HG03066 (cell line): ENCODE data around the gene SF3B2.
"Not testable (repeated sequence)": the region's sequence is repeated elsewhere in the genome, so short reads cannot be mapped to it uniquely, and the experiment has no call there.

Source experiments
- ATAC-seq: cut with Tn5 transposase; IDR thresholded peaks from one replicate; pipeline ENCODE4 v1.9.1; 2021; ENCODE audit warnings: low read depth; ENCODE audit not compliant: unreplicated experiment

SF3B2 gene

DNA sequence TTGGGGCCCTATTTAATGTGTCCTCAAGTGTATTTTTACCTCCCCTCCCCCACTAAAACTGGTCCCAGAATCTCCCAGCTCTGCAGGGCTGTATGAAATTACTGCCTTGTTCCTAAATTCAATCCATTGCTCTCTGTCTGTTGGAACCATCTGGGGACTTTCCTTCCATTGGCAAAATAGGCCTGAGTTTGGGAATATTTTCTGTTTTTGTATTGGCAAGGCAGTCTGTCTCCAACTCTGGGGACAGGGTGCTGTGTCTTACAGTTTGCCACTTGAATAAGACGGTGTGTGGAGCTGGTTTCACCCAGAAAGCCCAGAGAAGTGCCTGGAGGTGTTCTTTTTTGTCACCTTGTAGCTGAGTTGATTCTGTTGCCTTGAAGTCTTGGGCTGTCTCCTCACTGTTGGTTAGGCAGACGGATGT is 19.2 kb downstream of the SF3B2 start:
- no peak for ATAC-seq

DNA sequence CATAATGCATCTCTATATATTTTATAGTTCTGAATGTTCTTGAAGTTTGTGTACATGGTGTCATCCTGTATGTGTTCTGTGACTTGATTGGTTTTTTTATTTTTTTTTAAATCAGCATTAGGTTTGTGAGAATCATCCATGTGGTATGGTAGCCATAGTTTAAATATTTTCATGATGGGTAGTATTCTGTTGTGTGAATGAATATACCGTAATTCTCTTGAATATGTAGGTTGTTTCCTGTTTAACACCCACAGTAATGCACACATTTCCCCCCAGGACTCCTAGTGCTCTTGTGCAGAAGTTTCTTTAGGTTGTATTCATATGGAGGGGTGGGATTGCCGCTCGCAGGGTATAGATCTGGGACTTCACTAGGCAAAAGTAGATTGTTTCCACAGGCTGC is 19.9 kb downstream of the SF3B2 start:
- no peak for ATAC-seq

DNA sequence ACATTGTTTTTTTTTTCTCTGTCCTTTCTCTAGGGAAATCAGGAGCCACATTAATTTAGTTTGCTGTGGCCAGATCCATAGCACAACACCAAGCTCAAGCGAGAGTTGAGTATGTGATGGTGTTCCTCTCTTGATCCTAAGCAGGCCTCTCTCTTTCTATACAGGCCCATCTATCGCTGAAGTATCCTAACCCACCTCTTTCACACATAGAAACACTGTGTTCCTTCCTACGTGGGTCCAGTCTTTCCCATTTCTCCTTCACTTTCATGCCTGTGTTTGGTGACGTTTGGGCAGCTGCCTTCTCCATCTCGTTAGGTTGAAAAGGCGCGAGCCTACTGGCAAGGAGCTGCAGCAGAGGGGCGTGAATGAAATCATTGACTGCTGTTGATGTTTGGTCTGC is 20.4 kb downstream of the SF3B2 start:
- ATAC-seq: no peak

DNA sequence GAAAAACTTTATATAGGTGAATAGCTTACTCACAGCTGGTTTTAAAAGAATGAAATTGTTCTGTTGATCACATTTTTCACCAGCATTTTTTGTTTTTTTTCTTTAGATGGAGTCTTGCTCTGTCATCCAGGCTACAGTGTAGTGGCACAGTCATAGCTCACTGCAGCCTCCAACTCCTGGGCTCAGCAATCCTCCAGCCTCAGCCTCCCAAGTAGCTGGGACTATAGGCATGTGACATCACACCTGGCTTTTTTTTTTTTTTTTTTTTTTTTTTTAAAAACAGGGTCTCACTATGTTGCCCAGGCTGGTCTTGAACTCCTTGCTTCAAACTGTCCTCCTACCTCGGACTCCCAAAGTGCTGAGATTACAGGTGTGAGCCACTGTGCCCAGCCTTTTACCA is 21.5 kb downstream of the SF3B2 start:
- no peak for ATAC-seq

DNA sequence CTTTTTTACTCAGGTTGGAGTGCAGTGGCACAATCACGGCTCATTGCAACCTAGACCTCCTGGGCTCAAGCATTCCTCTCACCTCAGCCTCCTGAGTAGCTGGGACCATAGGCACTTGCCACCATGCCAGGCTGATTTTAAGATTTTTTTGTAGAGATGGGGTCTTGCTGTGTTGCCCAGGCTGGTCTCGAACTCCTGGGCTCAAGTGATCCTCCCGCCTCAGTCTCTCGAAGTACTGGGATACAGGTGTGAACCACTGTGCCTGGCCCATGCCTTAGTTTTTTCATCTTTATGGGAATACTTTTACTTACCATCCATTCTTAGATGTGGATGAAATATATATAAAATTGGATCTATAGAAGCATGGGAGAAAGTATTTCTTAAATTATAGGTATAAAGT is 23.1 kb downstream of the SF3B2 start:
- no peak for ATAC-seq

DNA sequence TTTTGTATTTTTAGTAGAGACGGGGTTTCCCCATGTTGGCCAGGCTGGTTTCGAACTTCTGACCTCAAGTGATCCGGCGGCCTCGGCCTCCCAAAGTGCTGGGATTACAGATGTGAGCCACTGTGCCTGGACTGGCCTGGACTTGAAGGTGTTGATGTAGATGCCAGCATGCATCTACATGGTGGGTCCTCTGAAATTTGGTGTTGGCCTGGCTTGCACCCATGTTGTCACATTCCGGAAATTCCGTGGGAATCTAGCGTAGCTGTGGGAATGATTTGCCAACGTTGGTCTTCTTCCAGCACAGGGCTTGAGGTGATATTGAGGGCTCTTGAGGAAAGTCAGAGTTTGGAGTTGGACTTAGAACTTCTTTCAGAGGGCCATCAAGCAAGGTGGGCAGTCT is 24.4 kb downstream of the SF3B2 start:
- ATAC-seq: no peak

DNA sequence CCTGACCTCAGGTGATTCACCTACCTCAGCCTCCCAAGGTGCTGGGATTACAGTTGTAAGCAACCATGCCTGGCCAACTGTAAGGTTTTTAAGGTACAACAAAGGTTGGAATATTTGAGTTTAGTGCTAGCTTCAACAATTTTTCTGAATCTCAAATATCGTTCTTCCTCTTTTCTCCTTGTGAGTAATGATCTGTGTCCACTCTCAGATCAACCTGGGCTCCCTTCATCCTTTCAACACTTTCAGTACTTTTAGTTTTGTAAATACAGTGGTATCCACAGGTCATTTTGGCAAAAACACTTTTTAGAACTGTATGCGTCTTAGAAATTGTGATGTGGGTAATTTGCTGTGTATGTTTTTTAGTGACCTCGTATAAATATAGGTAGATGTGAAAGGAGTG is 25.8 kb downstream of the SF3B2 start:
- no peak for ATAC-seq

DNA sequence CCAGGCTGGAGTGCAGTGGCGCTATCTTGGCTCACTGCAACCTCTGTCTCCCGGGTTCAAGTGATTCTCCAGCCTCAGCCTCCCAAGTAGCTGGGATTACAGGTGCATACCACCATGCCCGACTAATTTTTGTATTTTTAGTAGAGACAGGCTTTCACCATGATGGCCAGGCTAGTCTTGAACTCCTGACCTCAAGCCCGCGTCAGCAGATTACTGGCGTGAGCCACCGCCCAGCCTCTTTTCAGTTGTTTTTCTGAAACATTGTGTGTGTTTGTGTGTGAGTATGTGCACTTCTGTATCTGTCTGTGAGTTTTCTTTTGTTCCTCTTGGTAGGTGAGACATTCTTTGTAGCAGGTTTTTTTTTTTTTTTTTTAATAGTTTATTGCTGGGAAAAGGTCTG is 26.8 kb downstream of the SF3B2 start:
- not testable (repeated sequence) for ATAC-seq

DNA sequence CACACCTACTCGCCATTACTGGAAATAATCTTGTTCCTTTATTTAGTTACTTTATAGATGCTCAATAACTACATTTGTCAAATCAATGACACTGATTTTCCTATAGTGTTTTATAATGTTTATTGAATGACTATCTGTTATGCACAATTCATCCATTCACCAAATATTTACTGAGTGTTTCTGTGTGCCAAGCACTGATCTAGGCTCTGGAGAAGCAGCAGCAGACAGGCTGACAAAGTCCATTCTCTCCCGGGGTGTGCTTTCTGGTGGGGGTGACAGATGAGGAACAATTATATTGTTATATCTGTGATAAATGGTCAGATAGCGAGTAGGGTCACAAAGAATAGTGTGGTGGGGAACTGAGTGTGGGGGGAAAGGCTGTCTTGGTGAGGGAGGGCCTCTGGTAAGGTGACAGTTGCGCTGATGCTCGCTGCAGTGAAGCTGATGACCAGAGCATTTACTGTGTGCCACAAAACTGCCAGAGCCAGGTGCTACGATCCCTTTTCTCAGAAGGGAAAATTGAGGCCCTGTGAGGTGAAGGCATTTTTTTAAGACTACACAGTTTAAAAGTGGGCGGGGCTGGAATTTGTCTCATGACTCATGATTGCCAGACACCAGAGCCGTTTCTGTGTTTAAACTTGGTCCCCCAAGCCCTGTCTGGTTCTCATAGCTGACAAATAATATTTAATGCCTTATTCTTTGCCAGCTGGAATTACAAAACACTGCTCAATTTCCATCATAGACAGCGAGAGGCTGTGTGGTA is 28.1 kb downstream of the SF3B2 start:
- ATAC-seq: no peak

DNA sequence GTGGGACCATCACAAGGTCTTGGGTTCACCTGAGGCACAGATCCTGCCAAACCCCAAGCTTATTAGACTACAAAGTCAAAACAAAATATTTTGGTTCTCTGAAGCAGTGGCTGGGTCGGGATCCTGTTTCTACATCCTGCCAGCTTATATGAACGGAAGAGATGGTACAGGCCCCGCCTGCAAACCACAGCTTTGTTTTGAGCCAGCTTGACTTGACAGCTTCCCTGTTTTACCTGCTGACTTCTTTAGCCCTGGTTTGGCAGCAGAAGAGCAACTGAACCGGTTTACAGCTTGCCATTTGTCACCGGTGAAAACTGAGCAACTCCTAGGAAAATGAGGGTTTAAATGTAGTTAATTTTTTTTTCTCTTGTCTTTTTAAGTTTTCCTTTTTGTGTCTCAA is 29.3 kb downstream of the SF3B2 start:
- no peak for ATAC-seq

DNA sequence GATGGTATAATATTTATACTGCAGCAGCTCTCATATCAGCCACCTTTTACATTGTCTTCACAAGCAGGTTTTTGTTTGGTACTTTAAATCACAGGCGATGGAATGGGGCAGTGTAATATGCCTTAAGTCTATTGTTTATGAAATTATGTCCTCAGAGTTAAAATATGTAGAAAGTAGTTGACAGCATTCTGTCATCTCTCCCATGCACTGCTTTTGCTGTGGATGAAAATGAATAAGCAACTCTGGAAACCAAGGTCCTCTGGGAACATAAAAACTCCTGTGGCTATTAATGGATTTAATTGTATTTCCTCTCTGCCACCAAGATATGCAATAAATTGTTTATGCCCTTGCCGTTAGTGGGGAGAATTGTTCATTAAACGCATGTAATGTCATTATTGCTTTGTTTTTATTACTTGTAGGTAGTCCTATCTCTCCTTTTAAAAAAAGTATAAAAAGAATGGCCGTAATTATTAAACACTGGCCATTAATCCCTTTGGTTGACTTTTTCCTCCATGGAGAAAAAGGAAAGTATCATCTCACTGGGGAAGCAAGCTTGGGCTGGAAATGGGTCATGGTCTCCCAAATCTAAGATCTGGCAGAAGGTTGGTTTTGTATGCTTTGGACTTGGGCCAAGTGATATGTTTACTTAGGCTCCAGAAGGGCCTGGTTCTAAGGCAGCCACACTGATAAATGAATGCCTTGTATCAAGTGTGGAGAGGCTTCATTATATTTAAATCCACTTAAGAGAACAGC is 31.0 kb downstream of the SF3B2 start:
- no peak for ATAC-seq

DNA sequence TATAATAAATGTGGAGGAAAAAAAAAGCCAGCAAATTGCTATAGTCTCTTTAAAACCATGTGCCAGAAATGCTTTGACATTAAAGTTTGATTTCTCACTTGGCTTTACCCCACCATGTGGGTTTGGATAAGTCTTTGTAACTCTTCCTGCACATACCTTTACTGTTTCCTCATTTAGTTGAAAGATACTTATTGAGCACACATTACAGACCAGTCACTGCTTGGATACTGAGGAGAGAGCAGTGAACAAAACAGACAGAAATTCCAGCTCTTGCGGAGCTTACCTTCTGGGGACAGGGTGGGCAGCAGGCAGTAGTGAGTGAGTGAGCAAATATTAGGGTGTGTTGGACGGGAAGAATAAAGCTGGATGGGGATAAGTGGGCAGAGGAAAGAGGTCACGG is 31.6 kb downstream of the SF3B2 start:
- ATAC-seq: no peak

DNA sequence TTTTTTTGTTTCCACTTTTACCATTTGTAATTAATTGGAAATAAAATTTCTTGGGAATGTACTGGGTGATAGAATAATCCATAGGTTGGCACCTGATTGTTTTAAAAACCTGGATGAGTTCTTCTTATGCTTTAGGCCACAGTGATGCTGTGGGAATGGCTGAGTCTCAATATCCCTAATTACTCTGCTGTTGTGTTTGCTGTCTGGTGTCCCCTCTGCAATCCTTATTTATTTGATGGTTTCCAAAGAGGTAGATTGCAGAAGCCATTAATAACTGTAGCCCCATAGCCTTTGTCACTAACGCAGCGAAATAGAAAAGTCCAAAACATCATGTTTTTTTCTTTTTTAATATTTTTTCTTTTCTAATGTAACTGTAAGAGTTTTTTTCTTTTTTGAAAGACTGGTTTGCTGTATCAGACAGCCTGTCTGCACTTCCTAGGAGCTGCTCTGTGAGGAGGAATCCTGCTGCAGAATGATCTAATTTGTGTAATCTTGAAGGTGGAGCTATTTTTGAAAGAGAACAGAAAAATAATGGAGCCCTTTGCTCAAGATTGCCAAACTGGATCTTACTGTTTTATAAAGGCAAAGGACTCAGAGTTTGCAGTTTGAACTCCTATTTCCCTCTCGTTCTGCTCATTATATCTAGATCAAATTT is 32.8 kb downstream of the SF3B2 start:
- no peak for ATAC-seq

DNA sequence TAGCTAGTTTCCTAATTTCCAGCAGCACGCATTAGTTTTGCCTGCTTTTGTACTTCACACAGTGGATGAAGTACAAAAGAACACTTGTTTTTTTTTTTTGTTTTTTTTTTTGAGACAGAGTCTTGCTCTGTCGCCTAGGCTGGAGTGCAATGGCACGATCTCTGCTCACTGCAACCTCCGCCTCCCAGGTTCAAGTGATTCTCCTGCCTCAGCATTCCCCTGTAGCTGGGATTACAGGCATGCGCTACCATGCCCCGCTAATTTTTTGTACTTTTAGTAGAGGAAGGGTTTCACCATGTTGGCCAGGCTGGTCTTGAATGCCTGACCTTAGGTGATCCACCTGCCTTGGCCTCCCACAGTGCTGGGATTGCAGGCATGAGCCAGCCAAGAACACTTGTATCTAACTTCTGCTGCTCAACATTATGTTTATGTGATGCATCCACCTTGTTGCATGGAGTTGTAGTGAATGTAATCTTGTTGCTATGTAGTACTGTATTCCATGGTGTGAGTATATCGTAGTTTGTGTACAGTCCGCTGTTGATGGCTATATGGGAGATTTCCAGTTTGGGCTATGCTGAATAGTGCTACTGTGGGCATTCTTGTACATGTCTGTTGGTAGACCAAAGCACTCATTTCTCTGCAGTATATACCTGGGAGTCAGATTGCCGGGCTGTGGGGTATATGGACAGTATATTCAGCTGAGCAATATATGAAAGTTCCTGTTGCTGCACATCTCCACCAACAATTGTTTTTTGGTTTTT is 35.2 kb downstream of the SF3B2 start:
- no peak for ATAC-seq

DNA sequence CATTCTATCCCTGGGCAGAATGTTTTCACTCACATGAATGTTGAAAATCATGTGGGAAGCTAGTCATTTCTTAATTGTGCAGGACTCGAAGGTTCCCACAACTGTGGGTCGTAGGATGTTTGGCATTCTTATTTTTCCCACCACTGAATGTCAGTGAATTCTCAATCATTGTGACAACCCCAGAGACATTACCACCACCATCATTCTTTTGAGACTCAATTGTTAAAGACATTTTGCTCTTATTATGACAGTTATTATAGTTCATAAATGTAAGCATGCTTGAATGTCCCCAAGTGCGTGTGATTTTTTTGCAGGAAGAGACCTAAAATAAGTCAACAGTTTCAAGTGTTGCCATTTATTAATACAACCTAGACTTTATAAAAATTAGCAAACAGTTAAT is 36.9 kb downstream of the SF3B2 start:
- no peak for ATAC-seq

DNA sequence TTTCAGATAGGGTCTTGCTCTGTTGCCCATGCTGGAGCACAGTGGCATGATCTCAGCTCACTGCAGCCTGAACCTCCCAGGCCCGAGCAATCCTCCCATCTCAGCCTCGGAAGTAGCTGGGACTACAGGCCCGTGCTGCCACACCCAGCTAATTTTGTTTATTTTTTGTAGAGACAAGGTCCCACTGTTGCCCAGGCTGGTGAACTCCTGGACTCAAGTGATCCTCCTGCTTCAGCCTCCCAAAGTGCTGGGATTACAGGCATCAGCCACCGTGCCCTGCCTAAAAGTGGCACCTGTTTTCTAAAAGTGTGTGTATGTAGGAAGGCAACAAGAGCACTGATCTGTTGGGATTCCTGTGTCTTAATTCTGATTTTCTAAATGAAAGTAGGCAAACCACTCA is 38.1 kb downstream of the SF3B2 start:
- ATAC-seq: no peak

DNA sequence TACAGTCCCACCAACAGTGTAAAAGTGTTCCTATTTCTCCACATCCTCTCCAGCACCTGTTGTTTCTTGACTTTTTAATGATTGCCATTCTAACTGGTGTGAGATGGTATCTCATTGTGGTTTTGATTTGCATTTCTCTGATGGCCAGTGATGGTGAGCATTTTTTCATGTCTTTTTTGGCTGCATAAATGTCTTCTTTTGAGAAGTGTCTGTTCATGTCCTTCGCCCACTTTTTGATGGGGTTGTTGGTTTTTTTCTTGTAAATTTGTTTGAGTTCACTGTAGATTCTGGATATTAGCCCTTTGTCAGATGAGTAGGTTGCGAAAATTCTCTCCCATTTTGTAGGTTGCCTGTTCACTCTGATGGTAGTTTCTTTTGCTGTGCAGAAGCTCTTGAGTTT is 40.0 kb downstream of the SF3B2 start:
- ATAC-seq: not testable (repeated sequence)

DNA sequence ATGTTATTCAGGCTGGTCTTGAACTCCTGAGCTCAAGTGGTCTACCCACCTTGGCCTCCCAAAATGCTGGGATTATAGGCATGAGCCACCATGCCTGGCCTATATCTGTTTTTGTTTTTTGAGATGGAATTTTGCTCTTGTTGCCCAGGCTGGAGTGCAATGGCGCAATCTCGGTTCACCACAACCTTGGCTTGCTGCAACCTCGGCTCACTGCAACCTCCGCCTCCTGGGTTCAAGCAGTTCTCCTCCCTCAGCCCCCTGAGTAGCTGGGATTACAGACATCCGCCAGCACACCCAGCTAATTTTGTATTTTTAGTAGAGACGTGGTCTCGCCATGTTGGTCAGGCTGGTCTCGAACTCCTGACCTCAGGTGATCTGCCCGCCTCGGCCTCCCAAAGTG is 47.6 kb downstream of the SF3B2 start:
- not testable (repeated sequence) for ATAC-seq

DNA sequence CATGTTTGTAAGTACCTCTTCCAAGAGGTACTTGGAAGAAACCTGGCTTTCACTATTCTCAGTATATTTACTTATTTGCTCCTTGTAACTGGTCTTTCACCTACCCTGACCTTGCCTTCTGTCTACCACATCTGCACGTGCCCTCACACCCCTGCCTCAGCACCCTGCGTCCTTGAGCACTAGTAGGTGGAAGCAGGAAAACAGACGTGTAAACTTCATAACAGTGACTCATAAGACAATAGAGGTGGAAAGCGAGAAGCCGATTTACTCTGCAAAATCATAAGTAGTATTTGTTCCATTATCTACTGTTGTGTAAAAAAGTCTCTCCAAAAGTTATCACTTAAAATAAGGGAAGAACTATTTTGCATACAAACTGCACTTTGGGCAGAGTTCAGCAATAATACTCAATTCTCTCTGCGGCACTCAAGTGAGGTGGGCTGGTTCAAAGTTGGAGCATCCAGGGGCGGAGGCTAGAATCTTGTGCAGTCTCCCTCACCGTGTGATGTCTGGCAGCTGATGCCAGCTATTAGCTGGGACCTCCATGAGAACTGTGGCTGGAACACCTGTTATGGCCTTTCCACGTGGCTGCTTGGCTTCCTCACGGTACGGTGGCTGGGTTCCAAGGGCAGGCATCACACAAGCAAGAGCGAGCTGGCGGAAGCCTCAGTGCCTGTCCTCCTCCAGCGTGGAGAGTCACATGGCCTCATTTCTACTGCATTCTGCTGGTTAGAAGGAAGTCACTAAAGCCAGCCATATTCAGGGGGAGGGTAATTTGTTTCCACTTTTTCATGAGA is 48.3 kb downstream of the SF3B2 start:
- no peak for ATAC-seq

DNA sequence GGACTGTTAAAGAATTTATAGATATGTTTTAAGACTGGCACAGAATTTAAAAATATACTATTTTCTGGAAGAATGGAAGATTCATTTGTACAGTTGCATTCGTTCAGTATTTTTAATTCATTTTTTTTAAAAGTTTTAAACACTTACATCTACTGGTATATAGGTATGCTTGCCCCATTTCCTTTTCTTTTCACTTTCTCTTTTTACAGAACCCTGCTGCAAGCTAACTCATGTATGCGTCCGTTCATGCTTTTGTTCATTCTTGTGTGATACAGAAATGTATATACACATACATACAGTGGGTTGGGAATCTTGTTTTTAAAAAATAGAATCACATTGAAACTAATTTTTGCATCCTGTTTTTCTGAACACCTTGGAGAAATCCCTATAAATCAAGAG is 48.9 kb downstream of the SF3B2 start:
- ATAC-seq: no peak
